Measurements from ENCODE around the gene MAP1LC3B.

DNA sequence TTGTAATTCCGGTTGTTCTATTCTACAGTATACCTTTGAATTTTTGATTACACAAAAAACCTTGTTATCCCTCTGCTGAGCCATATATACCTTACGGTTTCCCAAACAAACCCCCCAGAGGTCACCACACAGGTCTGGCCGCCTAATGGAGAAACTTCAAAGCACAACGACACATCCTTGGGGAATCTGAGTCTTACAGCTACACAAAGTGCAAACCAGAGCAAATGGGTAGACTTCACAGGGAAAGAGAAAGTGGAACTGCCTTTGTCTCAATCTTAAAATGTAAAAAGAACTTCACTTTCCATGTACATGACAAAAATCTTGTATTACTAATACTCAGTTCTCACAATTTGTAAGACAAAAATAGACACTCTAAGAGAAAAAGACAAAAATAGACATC is 11.3 kb upstream of the MAP1LC3B start:
- no peak for TF ChIP-seq POLR2A (IDR thresholded peaks at IDR 0.05)
- TF ChIP-seq, protein P1, sequence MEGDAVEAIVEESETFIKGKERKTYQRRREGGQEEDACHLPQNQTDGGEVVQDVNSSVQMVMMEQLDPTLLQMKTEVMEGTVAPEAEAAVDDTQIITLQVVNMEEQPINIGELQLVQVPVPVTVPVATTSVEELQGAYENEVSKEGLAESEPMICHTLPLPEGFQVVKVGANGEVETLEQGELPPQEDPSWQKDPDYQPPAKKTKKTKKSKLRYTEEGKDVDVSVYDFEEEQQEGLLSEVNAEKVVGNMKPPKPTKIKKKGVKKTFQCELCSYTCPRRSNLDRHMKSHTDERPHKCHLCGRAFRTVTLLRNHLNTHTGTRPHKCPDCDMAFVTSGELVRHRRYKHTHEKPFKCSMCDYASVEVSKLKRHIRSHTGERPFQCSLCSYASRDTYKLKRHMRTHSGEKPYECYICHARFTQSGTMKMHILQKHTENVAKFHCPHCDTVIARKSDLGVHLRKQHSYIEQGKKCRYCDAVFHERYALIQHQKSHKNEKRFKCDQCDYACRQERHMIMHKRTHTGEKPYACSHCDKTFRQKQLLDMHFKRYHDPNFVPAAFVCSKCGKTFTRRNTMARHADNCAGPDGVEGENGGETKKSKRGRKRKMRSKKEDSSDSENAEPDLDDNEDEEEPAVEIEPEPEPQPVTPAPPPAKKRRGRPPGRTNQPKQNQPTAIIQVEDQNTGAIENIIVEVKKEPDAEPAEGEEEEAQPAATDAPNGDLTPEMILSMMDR (IDR thresholded peaks at IDR 0.05), result peak in 2 of 6 experiments; percentile 12 to 25

Measured in Peyer's patch (tissue), 4 donors.